Fibroblast of skin of right quadriceps (primary cell): ENCODE data around the gene SLC25A22.

Experiments used
- DNase-seq: peaks from one replicate; pipeline ENCODE4 v3.0.0-alpha.2; 2013

SLC25A22 gene

GRCh38 chr11:833849-834311 is 35.8 kb upstream of the SLC25A22 start:
- no peak for DNase-seq

GRCh38 chr11:833114-833791 is 35.2 kb upstream of the SLC25A22 start:
- DNase-seq, result no peak

DNA sequence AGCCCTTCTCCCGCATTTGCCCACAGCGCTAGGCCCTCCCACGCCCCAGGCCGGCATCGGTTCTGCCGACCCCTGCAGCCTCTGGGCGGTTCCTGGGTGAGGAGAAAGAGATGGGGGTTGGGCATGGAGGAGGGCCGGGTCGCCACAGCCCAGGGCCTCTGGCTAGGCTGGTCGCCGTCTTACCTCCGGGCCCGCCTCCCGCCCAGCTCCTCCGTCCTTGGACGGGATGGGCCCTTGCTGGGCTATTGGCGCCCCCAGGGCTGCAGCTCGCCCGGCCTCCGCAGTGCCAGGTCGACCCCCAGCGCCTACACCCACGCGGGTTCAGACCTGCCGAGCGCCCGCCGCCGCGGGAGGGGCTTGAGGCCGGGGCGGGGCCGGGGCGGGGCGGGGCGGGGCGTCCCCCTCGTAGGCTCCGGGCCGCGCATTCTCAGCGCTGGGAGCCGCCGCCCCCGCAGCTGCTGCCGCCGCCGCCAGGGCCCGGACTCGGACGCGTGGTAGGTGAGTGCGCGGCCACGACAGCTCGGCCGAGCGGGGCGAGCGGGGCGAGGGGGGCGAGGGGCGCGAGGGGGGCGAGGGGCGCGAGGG is 34.5 kb upstream of the SLC25A22 start, which contains the start of gene CD151:
TSS of gene CD151 (plus strand) at position 424 of the 585 bp plus-strand sequence. CDS start 3,118 bp downstream, outside the sequence.
- DNase-seq, result peak; percentile 58

- DNase-seq, result no peak
Observed at GRCh38 chr11:831961-832528, 34.0 kb upstream of the SLC25A22 start.

GRCh38 chr11:831118-831864 is 33.2 kb upstream of the SLC25A22 start:
- DNase-seq, result peak; percentile 38

GRCh38 chr11:830295-831117 is 32.4 kb upstream of the SLC25A22 start:
- peak; percentile 54 for DNase-seq

DNA sequence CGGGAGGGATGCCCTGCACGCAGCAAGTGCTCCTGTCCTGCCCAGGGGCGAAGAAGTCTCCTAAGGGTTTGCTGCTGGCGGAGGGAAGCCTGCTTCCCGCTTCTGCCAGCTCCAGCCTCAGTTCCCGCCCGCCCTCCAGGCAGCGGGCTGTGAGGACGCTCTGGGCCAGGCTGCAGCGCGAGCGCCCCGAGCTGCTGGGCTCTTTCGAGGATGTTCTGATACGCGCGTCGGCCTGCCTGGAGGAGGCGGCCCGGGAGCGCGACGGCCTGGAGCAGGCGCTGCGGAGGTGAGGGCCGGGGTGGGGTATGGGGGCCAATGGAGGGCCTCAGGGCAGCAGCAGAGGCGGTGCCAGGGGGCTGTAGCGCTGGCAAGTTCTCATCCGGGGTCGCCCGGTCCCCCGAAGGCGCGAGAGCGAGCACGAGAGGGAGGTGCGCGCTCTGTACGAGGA is 31.8 kb upstream of the SLC25A22 start:
- no peak for DNase-seq

- DNase-seq, result no peak
Observed at GRCh38 chr11:829176-829846, 31.2 kb upstream of the SLC25A22 start.

DNA sequence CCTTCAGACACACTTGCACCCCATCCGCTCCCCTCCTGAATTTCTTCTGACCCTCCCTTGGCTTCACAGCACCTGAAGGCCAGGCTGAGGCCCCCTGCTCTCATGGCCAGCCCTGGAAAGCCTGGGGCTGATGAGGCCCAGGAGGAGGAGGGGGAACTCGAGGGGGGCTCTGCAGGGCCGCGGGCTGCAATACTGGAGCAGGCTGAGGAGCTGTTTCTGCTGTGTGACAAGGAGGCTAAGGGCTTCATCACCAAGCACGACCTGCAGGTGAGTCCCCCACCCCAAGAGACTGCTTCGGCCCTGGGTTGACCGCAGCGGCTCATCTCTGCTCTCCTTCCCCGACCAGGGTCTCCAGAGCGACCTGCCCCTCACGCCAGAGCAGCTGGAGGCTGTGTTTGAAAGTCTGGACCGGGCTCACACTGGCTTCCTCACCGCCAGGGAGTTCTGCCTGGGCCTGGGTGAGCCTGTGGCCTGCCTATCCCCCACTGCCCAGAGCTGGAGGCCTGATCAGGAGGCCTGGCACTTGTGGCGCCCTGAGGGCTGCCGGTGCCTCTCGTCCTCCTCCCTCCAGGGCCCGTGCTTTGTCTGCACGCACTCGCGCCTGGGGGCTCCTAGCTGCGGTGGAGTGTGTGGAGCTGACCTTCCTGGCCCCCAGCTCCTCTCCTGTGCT is 30.6 kb upstream of the SLC25A22 start:
- no peak for DNase-seq

- no peak for DNase-seq
Observed at GRCh38 chr11:827897-828192, 29.8 kb upstream of the SLC25A22 start, which contains the start of gene CRACR2B. Gene CRACR2B, plus strand, starts transcription at chr11:827919. Its CDS starts 689 bp downstream, at chr11:828608.

- no peak for DNase-seq
Observed at GRCh38 chr11:827146-827896, 29.2 kb upstream of the SLC25A22 start.

DNA sequence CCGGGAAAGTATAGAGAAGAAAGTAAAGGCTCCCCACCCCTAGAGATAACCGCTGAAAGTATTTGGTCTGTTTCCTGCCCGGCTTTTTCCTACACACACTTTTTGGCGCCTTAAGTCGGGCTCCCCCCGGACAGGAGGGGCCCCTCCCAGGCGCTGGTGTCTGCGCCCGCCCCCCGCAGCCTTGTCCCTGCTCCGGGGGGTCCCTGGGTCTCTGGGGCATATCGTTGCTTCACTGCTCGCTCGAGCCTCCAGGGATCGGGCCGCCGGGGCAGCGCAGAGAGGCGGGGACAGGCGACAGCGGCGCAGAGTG is 28.7 kb upstream of the SLC25A22 start:
- DNase-seq, result no peak

DNA sequence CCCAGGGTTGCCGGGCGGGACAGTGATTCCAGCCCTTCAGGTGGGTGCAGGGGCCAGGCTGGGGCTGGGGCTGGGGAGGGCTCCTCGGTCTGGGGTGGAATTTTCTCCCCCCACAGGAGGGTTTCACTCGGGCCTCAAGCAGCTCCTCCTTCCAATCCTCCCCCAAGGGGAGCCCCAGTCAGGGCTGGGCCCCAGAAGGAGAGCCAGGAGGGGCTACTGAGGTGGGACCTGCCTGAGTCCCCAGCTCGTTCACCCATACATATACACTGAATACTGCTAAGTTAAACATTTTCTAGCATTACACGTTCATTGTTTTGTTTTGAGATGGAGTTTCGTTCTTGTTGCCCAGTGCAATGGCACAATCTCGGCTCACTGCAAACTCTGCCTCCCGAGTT is 28.1 kb upstream of the SLC25A22 start:
- DNase-seq, result no peak

- no peak for DNase-seq
Observed at GRCh38 chr11:825366-826226, 27.5 kb upstream of the SLC25A22 start.

- DNase-seq, result no peak
Observed at GRCh38 chr11:824942-825341, 26.9 kb upstream of the SLC25A22 start.

DNA sequence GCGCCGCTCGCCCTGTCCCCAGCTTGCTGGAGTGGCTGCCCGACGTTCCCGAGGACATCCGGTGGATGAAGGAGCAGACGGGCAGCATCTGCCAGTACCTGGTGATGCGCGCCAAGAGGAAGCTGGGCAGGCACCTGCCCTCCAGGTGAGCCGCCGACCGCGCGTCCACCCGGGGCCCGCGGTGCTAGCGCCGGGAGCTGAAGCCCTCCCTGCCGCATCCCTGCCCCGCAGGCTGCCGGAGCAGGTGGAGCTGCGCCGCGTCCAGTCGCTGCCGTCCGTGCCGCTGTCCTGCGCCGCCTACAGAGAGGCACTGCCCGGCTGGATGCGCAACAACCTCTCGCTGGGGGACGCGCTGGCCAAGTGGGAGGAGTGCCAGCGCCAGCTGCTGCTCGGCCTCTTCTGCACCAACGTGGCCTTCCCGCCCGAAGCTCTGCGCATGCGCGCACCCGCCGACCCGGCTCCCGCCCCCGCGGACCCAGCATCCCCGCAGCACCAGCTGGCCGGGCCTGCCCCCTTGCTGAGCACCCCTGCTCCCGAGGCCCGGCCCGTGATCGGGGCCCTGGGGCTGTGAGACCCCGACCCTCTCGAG is 26.3 kb upstream of the SLC25A22 start:
- DNase-seq, result no peak

DNA sequence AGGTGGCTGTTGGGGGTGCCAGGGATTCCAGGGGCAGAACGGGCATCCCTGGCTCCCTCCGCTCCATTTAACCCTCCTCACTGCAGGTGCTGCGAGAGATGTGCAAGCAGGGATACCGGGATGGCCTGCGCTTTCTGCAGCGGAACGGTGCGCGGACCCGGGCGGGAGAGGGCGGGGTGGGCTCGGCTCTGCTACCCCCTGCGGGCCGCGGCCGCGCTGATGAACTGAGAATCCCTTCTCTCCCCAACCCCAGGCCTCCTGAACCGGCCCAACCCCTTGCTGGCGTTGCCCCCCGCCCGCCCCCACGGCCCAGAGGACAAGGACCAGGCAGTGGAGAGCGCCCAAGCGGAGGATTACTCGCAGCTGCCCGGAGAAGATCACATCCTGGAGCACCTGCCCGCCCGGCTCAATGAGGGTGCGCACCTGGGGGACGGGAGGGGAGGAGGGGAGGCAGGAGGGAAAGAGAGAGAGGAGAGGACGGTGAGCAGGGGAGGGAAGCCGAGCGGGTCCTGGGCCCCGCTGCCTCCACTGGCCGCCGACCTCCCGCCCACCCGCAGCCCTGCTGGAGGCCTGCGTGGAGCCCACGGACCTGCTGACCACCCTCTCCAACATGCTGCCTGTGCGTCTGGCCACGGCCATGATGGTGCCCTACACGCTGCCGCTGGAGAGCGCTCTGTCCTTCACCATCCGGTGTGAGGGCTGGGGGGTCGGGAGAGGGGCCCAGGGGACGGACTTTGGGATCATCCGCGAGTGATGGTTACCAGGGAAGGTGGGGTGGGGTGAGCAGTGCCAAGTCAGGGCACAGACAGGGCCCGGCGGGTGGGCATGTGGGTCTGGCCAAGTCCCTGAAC is 25.6 kb upstream of the SLC25A22 start:
- DNase-seq, result no peak
